Tibial nerve (tissue), 4 donors: ENCODE data around the gene TTC7B.

ENCODE experiments used
- EP300 ChIP-seq, 2 donors: sonication (generic); formaldehyde crosslinking; IDR thresholded peaks; one replicate each; pipeline ENCODE4 v1.6.1; 2017; ENCODE audit warnings: antibody characterized with exemption in 2 of 2, mild to moderate bottlenecking in 1 of 2
- POLR2A ChIP-seq, 2 donors: fragments of 450-650 bp; IDR thresholded peaks; one replicate each; pipeline ENCODE4 v1.6.1; 2017; ENCODE audit warnings: antibody characterized with exemption in 2 of 2, mild to moderate bottlenecking in 2 of 2, moderate library complexity in 2 of 2
- TF ChIP-seq, protein P1 (sequence below), 5 experiments: fragments of 200-600 bp in 3 of 5; fragments of 450-650 bp in 2 of 5; sonication (generic) in 3 of 5; IDR thresholded peaks; one replicate each; pipeline ENCODE4 v1.5.1; 2016 to 2019; ENCODE audit warnings: antibody characterized with exemption in 5 of 5, mild to moderate bottlenecking in 3 of 5, moderate library complexity in 2 of 5

GRCh38 chr14:90587918-90588317, 228.3 kb downstream of the TTC7B start:
- TF ChIP-seq, protein P1, sequence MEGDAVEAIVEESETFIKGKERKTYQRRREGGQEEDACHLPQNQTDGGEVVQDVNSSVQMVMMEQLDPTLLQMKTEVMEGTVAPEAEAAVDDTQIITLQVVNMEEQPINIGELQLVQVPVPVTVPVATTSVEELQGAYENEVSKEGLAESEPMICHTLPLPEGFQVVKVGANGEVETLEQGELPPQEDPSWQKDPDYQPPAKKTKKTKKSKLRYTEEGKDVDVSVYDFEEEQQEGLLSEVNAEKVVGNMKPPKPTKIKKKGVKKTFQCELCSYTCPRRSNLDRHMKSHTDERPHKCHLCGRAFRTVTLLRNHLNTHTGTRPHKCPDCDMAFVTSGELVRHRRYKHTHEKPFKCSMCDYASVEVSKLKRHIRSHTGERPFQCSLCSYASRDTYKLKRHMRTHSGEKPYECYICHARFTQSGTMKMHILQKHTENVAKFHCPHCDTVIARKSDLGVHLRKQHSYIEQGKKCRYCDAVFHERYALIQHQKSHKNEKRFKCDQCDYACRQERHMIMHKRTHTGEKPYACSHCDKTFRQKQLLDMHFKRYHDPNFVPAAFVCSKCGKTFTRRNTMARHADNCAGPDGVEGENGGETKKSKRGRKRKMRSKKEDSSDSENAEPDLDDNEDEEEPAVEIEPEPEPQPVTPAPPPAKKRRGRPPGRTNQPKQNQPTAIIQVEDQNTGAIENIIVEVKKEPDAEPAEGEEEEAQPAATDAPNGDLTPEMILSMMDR (IDR thresholded peaks at IDR 0.05), result no peak
- TF ChIP-seq POLR2A (IDR thresholded peaks at IDR 0.05) (no peak), EP300 (IDR thresholded peaks at IDR 0.05) (no peak)
